ENCODE data around the gene RBM10.

DNA sequence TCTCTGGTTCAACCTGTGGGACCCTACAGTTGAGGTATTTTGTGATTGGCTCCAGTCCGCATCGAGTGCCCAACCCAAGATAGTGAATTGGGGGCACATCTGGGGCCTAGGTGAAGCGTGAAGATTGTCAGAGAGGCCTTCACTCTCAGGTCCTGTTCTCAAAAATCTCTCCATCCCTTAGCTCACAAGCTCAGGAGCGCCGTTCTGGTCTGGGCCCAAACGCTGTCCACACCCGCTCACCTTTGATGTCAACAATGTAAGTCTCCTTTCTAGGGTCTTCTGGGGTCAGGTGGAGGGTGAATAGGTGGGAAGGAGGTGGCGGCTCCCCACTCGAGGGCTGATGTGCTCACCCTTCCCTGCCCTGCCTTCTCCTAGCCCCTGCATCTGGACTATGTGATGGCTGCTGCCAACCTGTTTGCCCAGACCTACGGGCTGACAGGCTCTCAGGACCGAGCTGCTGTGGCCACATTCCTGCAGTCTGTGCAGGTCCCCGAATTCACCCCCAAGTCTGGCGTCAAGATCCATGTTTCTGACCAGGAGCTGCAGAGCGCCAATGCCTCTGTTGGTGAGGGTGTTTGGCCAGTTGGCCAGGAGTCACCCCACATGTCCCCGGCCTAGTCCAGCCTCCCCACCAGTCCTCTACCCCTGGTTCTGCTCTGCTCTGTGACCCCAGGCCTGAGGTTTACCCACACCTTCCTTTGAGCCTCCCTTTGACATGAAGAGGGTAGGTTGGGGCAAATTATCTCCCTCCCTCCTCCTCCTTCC, 65.8 kb downstream of the RBM10 start:
- TF ChIP-seq TAF1 (IDR thresholded peaks at IDR 0.05; ENCODE audit: borderline replicate concordance, insufficient read depth, low read length) (no peak), POLR2AphosphoS5 (IDR thresholded peaks at IDR 0.05; ENCODE audit: low read depth, low read length) (no peak; the same call in 1 of the 2 replicates), SIN3A (IDR thresholded peaks at IDR 0.05; ENCODE audit: borderline replicate concordance, insufficient read depth, low read length) (no peak), FOXP2 (optimal IDR thresholded peaks at IDR 0.05; ENCODE audit: borderline replicate concordance, extremely low read depth, extremely low read length, insufficient read depth) (no peak)

Data from PFSK-1 (cell line).